Measurements from ENCODE around the gene SSNA1. TPM values are rescaled to one million over a fixed set of nuclear protein-coding genes. Genes with fewer than 3 reads are reported as not detected.

Gene SSNA1
- total and polyA plus RNA-seq, 2 donors (not counting 1 experiment from before 2014, with no cell fraction given): 53.6 to 129 TPM

DNA sequence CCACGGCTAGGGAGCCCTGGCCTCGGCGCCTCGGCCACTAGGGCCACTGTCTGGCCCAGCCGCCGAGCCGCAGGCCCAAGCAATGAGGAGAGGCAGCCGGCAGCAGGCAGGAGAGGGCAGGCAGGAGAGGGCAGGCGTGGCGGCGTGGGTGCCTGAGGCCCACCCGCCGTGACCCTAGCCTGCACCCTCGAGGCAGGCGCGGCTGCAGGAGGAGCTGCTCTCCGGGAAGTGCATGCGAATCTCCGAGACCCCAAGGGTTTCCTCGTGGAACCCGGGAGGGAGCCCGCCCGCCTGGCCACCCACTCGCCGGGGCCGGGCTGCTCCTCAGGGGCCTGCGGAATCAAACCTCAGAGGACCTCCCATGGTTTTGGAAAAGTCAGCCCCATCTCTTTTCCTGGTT is 40.2 kb upstream of the SSNA1 start:
- Histone ChIP-seq H3K9ac (ENCODE audit: low read length) (no peak overlapping the region), H3K4me2 (replicated peaks; ENCODE audit: low read depth, low read length, poor library complexity, severe bottlenecking) (no peak overlapping the region), H3K27me3 (replicated peaks in 1 of 4; ENCODE audit: control extremely low read depth in 1 of 4, control insufficient read depth in 3 of 4, insufficient read depth in 4 of 4, low read length in 3 of 4) (peaks cover 0 to 22% (median 0%) of the 10 kb centered on the region in 4 experiments), H2AFZ (ENCODE audit: insufficient read depth, low read depth, low read length, poor library complexity, severe bottlenecking) (no peak overlapping the region), H4K20me1 (ENCODE audit: control insufficient read depth, insufficient read depth, low read length, poor library complexity, severe bottlenecking) (no peaks in the 10 kb centered on the region), H3K79me2 (ENCODE audit: control insufficient read depth, insufficient read depth, low read length) (no peaks in the 10 kb centered on the region), H3K4me1 (ENCODE audit: control insufficient read depth in 2 of 2, insufficient read depth in 2 of 2, low read length in 2 of 2) (peaks cover 0 to 13% of the 10 kb centered on the region in 2 donors), H3K36me3 (replicated peaks in 1 of 2; ENCODE audit: control extremely low read depth in 1 of 2, control insufficient read depth in 1 of 2, extremely low read depth in 1 of 2, insufficient read depth in 2 of 2, low read length in 1 of 2) (no peaks in the 10 kb centered on the region), H3K9me3 (ENCODE audit: control extremely low read depth in 1 of 3, control insufficient read depth in 2 of 3, insufficient read depth in 1 of 3, low read length in 2 of 3) (peaks cover 0 to 25% (median 0%) of the 10 kb centered on the region in 3 donors), H3K4me3 (ENCODE audit: control extremely low read depth in 1 of 5, extremely low read depth in 1 of 5, insufficient read depth in 1 of 5, low read depth in 2 of 5, low read length in 4 of 5) (no peak overlapping the region), H3K27ac (ENCODE audit: low read length in 2 of 2) (no peak overlapping the region)
- TF ChIP-seq EZH2 (IDR thresholded peaks at IDR 0.05; ENCODE audit: borderline replicate concordance, insufficient read depth, low read depth, low read length, poor library complexity, severe bottlenecking): no peak
- TF ChIP-seq, protein P1, sequence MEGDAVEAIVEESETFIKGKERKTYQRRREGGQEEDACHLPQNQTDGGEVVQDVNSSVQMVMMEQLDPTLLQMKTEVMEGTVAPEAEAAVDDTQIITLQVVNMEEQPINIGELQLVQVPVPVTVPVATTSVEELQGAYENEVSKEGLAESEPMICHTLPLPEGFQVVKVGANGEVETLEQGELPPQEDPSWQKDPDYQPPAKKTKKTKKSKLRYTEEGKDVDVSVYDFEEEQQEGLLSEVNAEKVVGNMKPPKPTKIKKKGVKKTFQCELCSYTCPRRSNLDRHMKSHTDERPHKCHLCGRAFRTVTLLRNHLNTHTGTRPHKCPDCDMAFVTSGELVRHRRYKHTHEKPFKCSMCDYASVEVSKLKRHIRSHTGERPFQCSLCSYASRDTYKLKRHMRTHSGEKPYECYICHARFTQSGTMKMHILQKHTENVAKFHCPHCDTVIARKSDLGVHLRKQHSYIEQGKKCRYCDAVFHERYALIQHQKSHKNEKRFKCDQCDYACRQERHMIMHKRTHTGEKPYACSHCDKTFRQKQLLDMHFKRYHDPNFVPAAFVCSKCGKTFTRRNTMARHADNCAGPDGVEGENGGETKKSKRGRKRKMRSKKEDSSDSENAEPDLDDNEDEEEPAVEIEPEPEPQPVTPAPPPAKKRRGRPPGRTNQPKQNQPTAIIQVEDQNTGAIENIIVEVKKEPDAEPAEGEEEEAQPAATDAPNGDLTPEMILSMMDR (IDR thresholded peaks at IDR 0.05): no peak
- 77% methylated on average over 27 of the region's 27 CpGs for WGBS (ENCODE audit: insufficient coverage)
- Mint-ChIP-seq H3K27ac (no peak overlapping the region), H3K4me1 (peaks cover 7% of the 10 kb centered on the region), H3K27me3 (peaks cover 15% of the 10 kb centered on the region), H3K4me3 (no peak overlapping the region), H3K9me3 (ENCODE audit: insufficient read depth) (no peaks in the 10 kb centered on the region)
- intact Hi-C loops (cut with micrococcal nuclease): no loop called here
- ChIA-PET CTCF (no interaction called here), POLR2A (no interaction called here)
- ATAC-seq (ENCODE audit: low read depth) (no peak), DNase-seq (no peak)

DNA sequence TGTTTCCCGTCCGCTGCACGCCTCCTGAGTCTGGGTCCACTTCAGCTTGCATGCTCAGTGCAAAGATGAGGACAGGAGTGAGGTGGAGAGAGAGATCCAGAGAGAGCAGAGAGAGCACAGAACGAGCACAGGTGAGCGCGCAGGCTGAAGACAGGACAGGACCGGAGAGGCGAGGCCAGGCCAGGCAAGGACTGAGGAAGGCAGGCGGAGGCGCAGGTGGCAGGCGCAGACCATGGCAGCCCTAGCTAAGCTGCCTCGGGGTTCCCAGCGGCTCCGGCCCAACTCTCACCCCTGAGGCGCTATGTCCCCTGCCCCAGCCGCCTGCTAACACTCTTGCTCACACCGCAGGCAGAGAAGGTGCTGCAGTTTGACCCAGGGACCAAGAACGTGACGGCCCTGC is 39.8 kb upstream of the SSNA1 start:
- Mint-ChIP-seq H3K4me1 (peaks cover 7% of the 10 kb centered on the region), H3K27ac (no peak overlapping the region), H3K4me3 (no peak overlapping the region), H3K9me3 (ENCODE audit: insufficient read depth) (no peaks in the 10 kb centered on the region), H3K27me3 (peaks cover 11% of the 10 kb centered on the region)
- DNase-seq (no peak), ATAC-seq (ENCODE audit: low read depth) (no peak)
- Histone ChIP-seq H3K4me2 (replicated peaks; ENCODE audit: low read depth, low read length, poor library complexity, severe bottlenecking) (no peak overlapping the region), H3K4me3 (ENCODE audit: control extremely low read depth in 1 of 5, extremely low read depth in 1 of 5, insufficient read depth in 1 of 5, low read depth in 2 of 5, low read length in 4 of 5) (no peak overlapping the region), H3K27ac (ENCODE audit: low read length in 2 of 2) (no peak overlapping the region), H3K36me3 (replicated peaks in 1 of 2; ENCODE audit: control extremely low read depth in 1 of 2, control insufficient read depth in 1 of 2, extremely low read depth in 1 of 2, insufficient read depth in 2 of 2, low read length in 1 of 2) (no peaks in the 10 kb centered on the region), H3K9me3 (ENCODE audit: control extremely low read depth in 1 of 3, control insufficient read depth in 2 of 3, insufficient read depth in 1 of 3, low read length in 2 of 3) (peaks cover 0 to 25% (median 0%) of the 10 kb centered on the region in 3 donors), H2AFZ (ENCODE audit: insufficient read depth, low read depth, low read length, poor library complexity, severe bottlenecking) (no peak overlapping the region), H4K20me1 (ENCODE audit: control insufficient read depth, insufficient read depth, low read length, poor library complexity, severe bottlenecking) (no peaks in the 10 kb centered on the region), H3K9ac (ENCODE audit: low read length) (no peak overlapping the region), H3K27me3 (replicated peaks in 1 of 4; ENCODE audit: control extremely low read depth in 1 of 4, control insufficient read depth in 3 of 4, insufficient read depth in 4 of 4, low read length in 3 of 4) (peaks cover 0 to 17% (median 0%) of the 10 kb centered on the region in 4 experiments), H3K4me1 (ENCODE audit: control insufficient read depth in 2 of 2, insufficient read depth in 2 of 2, low read length in 2 of 2) (peaks cover 0 to 13% of the 10 kb centered on the region in 2 donors), H3K79me2 (ENCODE audit: control insufficient read depth, insufficient read depth, low read length) (no peaks in the 10 kb centered on the region)
- intact Hi-C loops (cut with micrococcal nuclease): no loop called here
- TF ChIP-seq, protein P1 (IDR thresholded peaks at IDR 0.05): no peak
- no peak for TF ChIP-seq EZH2 (IDR thresholded peaks at IDR 0.05; ENCODE audit: borderline replicate concordance, insufficient read depth, low read depth, low read length, poor library complexity, severe bottlenecking)
- CTCF ChIA-PET: no interaction called here
- WGBS (ENCODE audit: insufficient coverage): 93% methylated on average over 19 of the region's 19 CpGs
- POLR2A ChIA-PET: no interaction called here
